DLD1 (cell line): ENCODE results near the gene NHERF2.
"Not testable (repeated sequence)": the region's sequence is repeated elsewhere in the genome, so short reads cannot be mapped to it uniquely, and the experiment has no call there.

Experiments
- in situ Hi-C: cut with HindIII; loops from 2 replicates; pipeline ENCODE4 v1.10.0; 2017; ENCODE audit warnings: low sequenced_read_pairs

Gene NHERF2

DNA sequence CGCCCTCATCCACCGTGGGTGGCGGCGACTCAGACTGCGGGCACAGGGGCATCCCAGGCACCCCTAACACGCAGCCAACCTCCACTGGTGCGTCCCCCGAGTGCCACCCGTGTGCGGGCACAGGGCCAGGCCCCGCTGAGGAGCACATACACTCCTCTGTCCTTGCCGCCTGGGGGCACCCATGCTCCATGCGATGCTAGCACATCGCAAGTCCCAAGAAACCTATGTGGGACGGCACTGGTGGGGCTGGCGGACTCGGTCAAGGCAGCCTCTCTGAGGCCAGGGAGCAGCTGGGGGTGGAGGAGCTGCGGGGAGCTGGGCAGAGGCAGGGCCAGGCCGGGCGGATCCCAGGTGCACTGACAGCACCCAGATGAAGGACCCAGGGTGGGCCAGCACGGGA, 21.1 kb upstream of the NHERF2 start:
- in situ Hi-C loops, result no loop called here

DNA sequence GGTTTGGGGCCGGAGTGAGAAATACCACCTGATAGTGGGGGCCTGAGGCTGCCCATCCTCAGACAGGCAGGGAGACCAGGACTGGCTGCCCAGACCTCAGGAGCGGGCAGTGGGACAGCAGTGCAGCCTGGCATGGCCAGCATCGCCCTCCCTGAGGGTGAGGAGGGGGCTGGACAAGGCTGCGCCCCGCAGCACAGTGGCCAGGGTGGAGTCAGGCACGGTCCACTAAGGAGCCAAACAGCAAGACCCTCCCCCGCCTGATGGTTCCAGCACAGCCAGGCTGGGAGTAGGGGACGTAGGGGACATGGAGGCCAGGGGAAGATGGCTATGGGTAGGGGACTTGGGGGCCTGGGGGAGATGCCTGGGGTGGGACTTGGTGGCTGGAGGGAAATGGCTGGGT, 20.4 kb upstream of the NHERF2 start:
- in situ Hi-C loops, result no loop called here

DNA sequence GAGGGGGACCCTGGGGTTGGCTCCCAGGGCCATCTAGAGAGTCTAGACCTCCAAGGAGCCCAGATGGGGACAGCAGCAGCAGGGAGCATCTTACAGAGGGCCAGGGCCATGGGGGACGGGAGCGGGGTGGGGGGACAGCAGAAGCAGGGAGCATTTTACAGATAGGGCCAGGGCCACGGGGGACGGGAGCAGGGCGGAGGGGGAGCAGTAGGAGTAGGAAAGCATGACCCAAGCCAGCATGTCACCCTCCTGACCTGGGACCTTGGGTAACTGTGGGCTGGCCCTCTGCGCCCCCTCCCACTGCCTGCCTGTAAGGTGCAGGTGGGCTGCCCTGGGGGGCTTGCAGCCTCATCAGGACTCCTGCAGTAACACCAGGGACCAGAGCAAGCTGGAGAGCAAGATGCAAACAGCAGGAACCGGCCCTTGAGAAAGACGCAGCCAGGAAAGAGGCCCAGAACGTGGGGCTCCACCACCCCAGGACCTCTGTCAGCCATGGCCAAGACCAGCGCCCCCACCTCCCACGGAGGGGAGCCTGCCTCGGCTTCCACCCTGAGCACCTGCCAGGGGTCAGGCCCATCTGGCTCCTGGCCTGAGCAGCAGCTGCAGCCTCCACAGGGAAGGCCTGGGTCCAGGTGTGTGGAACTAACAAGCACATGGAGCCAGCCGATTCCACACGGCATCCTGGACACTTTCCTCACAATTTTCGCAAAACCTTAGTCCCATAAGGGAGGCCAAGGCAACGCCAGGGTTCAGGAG, 19.4 kb upstream of the NHERF2 start:
- in situ Hi-C loops, result no loop called here

DNA sequence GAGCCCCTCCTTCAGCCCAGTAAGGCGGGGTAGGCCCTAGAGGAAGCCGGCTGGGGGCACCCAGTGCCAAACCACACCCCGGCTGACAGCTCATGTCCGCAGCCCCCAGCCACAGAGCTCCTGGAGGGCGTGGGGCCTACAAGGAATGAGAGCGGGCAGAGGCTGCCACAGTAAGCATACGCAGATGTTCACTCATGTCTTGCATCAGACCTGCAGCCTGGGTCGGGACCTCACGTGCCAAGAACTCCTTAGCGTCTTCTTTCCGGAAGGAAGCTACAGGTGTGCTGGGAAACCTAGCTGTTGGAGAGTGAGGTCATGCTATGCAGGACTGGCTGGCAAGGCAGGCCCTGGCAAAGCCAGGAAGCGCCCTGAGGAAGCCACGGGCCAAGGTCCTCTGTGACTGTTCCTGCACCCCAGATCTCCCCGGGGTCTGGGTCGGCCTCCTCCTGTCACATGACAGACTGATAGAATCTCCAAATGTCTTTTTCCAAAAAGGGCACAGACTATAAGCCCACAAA, 18.6 kb upstream of the NHERF2 start:
- in situ Hi-C loops, result no loop called here

DNA sequence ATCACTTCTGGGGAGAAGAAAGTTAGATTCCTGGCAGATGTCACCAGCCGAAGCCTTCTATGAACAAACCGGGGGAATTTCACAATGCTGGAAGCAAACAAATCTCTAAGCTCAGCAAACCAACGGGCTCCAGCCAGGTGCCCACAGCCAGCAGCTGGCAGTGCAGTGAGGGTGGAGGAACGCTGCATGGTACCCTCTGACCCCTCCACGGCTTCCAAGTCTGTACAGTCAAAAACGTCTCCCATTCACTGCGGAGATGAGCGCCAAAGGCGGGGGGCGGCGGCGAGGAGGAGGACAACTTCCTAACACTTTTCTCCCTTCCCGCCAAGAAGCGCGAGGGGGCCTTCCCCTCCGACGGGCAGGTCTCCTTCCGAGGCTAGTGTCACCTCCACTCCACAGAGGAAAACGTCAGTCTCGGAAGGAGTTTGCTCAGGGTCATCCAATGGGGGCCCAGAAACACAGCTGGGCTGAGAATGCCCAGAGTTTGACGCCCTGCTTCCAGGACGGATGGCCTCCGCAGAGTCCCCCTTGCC, 18.0 kb upstream of the NHERF2 start:
- in situ Hi-C loops, result no loop called here

DNA sequence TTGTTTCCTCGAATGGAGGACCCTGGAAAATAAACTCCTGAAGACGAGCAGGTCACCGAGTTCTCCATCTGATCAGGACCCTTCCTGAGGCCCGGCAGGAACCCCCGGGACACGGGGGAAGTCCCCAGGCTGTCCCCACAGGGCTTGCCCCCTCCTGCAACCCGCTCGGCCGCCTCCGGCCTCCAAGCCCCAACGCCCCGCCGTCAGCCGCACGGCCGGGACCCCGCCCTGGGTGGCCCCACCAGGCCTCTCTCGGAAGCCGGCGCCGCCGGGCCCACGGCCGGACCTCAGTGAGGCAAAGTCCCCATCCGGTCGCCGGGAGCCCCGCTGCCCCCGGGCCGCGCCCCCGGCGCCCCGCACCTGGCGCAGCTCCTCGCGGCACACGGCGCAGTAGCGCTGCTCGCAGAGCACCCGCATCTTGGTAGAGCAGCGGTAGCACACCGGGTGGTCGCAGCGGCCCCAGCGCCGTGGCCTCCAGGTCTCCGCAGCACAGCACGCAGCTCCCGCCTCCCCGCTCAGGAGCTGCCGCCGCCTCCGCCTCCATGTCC, 17.5 kb upstream of the NHERF2 start:
- in situ Hi-C loops, result no loop called here

DNA sequence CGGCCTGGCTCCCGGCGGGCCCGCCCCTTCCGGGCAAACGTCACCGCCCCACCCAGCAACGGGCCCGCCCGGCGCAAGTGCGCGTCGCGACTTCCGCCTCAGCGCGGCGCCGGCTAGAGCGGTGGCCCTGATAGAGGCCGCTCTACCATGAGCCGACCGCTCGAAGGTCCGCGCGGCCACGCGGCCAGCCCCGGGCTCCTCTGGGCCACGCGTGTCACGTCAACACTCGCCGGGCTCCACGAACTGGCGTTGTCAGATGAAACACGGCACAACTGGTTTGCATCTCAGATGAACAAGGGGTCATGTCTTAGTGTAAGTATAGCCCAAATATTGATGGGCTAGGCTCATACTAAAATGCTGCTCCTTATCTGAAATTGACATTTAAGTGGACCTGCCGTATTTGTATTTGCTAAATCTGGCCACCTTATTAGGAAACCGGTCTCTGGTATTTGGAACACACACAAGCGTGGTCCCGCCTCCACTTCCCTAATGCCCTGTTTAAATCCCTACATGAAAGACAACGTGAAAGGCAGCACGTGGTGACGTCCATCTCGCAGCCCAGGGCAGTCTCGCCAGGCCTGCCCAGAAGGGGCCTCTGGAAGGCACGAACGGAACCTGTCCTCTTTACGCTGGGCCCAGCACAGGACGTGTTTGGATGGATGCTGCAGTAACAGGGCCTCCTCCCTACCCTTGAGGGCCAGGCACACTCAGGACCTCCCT, 16.8 kb upstream of the NHERF2 start, which contains the start of gene ZNF598:
ZNF598 (minus strand) TSS at position 31 of the 720 bp plus-strand sequence.
- in situ Hi-C loops, result no loop called here

DNA sequence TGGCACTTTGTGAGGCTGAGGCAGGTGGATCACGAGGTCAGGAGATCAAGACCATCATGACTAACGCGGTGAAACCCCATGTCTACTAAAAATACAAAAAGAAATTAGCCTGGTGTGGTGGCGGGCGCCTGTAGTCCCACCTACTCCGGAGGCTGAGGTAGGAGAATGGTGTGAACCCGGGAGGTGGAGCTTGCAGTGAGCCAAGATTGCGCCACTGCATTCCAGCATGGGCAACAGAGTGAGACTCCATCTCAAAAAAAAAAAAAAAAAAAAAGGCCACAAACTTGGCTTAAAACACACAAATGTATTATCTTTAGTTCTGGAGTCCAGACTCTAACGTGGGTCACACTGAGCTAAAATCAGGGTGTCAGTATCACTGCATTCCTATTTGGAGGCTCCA, 15.0 kb upstream of the NHERF2 start:
- in situ Hi-C loops, result not testable (repeated sequence)

DNA sequence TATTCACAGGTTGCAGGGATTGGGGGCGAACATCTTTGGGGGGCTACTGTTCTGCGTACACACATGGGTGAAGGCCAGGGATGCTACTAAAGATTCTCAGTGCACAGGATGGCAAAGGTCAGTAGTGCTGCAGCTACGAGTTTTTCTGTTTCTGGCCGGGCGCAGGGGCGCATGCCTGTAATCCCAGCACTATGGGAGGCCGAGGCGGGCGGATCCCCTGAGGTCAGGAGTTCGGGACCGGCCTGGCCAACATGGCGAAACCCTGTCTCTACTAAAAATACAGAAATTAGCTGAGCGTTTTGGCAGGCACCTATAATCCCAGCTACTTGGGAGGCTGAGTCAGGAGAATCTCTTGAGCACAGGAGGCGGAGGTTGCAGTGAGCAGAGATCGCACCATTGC, 13.2 kb upstream of the NHERF2 start:
- in situ Hi-C loops, result no loop called here

DNA sequence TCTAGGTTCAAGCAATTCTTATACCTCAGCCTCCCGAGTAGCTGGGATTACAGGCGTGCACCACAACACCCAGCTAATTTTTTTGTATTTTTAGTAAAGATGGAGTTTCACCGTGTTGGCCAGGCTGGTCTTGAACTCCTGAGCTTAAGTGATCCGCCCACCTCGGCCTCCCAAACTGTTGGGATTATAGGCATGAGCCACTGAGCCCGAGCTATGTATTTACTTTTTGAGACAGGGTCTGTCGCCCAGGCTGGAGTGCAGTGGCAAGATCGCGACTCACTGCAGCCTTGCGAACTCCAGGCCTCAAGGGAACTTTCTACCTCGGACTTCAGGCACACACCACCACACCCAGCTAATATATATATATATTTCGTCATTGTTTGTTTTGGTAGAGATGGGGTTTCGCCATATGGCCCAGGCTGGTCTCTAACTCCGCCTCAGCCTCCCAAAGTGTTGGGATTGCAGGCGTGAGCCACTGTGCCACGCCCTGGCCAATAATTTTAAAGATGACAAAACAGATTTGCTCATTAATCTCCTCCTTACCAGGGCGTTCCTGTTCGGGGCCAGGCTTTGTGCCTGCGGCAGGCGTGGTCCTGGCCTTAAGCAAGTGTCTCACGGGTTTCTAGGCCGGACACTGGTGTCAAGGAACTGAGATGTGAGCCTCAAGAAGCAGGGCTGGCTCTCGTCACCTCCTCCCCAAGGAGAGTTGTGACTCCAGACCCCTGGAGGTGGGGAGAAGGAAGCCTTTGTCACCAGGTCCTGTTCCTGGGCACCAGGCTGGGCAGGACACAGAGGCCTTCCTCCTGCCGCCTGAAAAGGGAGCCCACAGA, 11.4 kb upstream of the NHERF2 start:
- in situ Hi-C loops, result no loop called here

DNA sequence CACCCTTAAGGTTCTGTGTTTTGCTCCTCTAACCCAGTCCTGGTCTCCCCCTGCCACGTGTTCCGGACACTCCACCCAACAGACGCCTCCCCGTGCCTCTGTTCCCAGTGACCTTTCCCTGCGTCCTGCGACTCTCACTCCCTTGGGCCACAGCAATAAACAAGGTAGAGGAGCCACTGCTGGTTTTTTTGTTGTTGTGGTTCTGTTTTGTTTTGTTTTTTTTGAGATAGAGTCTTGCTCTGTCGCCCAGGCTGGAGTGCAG, 10.8 kb upstream of the NHERF2 start:
- in situ Hi-C loops, result no loop called here

DNA sequence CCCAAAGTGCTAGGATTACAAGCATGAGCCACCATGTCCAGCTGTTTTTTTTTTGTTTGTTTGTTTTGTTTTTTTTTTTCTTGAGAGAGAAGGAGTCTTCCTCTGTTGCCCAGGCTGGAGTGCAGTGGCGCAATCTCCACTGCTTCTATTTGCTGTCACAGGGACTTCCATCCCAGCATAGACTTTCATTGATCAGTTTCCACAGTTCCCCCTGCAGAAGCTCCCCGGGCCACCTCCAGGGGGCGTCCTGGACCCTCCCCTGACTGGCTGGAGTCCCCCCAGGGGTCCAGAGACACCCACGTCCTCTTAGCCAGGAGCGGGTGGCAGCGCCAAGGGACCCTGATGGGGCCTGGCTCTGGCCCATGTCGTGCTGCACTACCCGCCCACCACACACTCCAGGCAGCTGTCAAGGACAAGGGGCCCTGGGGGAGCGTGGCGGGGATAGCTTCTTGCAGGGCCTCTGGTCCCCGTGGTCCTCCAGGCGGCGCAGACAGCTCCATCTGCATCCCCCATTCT, 10.2 kb upstream of the NHERF2 start:
- in situ Hi-C loops, result no loop called here

DNA sequence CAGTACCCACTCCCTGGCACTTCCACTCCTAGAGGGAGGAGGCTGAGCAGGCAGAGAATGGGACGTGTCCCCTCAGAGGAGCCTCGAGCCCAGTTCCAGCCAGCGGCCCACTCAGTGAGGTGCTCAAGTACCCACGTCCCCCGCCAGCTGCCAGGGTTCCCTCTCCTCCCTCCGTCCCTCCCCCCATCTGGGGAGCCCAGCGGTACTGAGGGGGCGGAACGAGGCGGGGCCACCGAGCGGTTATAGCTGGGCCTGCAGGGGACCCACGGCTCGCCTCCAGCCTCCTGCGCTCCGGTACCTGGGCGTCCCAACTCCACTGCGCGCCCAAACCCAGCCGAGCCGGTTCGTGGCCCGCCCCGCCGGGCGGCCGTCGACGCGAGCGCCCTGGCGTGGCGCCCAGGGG, 7.2 kb upstream of the NHERF2 start, which contains the start of gene NPW:
NPW (plus strand) TSS at position 268 of the 403 bp plus-strand sequence.
- in situ Hi-C loops, result no loop called here

DNA sequence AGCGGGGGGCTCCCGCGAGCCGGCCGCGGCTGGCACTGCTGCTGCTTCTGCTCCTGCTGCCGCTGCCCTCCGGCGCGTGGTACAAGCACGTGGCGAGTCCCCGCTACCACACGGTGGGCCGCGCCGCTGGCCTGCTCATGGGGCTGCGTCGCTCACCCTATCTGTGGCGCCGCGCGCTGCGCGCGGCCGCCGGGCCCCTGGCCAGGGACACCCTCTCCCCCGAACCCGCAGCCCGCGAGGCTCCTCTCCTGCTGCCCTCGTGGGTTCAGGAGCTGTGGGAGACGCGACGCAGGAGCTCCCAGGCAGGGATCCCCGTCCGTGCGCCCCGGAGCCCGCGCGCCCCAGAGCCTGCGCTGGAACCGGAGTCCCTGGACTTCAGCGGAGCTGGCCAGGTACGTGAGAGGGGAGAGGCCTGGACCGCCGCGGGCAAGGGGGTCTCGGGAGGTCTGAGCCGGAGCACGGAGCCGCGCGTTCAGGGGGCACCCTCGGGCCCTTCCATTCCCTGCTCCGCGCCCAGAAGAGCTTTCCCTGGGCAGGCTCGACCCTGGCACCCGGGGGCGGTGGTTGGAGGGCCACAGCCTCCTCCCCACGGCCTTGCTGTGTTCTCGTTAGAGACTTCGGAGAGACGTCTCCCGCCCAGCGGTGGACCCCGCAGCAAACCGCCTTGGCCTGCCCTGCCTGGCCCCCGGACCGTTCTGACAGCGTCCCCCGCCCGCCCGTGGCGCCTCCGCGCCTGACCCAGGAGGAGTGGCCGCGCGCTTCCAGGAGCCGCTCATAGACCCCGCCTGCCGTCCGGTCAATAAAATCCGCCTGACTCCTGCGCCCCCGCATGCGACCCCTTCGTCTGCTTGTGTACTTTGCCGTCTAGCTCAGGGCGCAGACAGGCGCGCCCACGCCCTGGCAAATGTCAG, 6.5 kb upstream of the NHERF2 start:
- in situ Hi-C loops, result no loop called here

DNA sequence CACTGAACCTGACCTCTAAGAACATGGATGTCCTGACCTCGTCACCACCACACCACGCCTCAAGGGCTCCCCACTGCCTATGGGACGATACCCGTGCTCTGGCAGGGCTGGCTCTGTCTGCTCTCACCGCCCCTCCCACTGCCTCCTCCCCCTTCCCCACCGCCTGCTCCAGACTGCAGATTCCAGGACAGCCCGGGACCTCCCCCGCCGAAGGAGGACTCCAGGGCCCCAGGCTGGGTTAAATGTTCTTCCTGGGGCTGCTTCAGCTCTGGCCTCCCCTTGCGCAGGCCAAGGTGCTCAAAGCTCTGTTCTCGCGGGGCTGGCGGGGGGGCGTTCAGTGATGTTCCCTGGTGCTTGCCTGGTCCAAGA, 4.0 kb upstream of the NHERF2 start:
- in situ Hi-C loops, result no loop called here

DNA sequence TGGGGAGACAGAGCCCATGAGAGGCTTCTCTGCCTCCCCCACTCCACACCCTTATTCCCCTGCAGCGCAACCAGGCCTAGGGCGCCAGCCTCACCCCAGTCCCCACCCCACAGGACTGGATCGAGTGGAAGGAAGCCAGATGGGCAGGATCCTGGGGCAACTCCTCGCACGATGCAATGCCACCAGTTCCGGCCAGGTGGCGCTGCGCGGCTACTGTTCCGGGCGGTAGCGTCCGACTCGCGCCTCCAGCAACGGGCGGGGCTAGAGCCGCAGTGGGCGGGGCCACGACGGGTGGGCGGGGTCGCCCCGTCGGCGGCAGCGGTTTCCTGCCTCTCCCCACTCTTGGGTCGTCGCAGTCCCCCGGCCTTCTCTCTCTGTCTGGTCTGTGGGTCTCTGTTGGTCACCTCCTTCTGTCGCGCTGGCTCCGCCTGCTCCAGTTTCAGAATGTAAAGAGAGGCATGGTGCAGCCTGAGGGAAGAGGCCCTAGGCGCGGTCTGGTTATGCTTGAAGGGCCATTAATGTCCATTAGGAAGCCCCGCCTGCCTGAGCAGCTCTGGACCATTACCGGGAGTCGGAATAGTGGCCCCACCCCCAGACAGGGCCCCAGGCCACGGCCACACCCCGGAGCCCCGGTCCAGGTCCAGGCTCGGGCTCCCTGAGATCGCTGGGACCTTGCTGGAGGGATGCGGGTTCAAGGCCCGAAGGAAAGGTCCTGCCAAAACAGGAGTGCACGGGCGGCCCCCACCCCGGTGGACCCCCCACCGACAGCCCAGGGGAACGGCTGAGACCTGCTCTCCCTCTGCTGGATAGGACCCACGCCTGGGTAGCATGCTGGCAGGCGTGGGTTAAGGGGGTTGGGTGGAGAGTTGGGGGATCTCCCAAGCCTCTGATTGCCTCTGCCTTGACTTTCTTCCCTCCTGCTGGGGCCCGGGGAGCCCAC, 3.3 kb upstream of the NHERF2 start:
- in situ Hi-C loops, result no loop called here

DNA sequence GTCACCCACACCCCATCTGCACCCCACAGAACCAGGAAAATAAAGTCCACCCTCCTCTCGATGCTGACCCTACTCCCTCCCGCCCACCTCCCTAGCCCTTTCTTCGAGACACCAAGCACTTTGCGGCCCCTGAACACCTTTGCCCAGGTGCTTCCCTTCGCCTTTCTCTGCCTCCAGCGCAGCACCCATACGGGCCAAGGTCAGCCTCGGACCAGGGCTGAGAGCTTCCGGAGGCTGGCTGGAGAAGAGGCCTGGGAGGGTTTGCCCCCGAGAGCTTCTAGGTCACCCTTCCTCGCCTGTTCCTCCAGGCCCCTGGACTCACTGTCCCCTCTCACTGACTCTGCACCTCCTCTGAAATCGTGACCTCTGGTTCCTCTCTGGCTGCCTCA, 2.7 kb upstream of the NHERF2 start:
- in situ Hi-C loops, result no loop called here

DNA sequence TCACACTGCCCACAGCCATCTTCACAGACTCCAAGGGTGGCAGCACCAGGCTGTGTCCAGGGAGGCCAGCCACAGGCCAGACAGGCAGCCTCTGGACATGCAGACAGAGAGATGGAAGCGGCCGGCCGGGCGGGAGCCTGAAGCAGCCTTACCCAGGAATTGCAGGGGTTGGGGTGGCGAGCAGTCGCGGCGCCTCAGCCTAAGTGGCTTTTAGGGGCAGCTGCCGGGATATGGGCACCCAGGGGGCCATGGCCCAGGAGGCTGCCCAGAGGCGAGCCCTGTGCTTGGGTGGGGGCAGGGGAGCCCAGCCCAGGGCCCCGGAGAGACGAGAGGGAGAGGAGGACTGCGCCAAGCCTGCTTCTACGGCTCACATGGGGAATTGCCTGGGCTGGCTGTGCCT, 1.5 kb upstream of the NHERF2 start:
- in situ Hi-C loops, result no loop called here
